ENCODE results near the gene TPH2. TPM values are rescaled to one million over a fixed set of nuclear protein-coding genes. Genes with fewer than 3 reads are reported as not detected.

TPH2 gene
- polyA plus RNA-seq, 2 of the 4 experiments (the other 2 are of a cell fraction), result not detected

GRCh38 chr12:71972441-71973074 lies 33.9 kb downstream of the TPH2 start:
- 9% methylated on average over 4 of the region's 4 CpGs for WGBS (ENCODE audit: missing lambda C conversion rate)
- TF ChIP-seq FOSB (CRISPR knock-in tag; IDR thresholded peaks at IDR 0.05), result no peak
- no peak for TF ChIP-seq ESRRA (IDR thresholded peaks at IDR 0.05; ENCODE audit: borderline replicate concordance, low read length)
- TF ChIP-seq MAX (IDR thresholded peaks at IDR 0.05), result no peak
- FAIRE-seq (no peak), DNase-seq (ENCODE audit: low read depth in 1 of 2, low spot score in 1 of 2) (no peak), ATAC-seq (no peak)
- CTCF ChIA-PET, result no interaction called here
- Histone ChIP-seq H3K4me1 (no peaks in the 10 kb centered on the region), H3K4me3 (no peak overlapping the region), H3K27ac (no peak overlapping the region), H3K9me3 (no peaks in the 10 kb centered on the region), H3K4me2 (no peak overlapping the region)
- POLR2A ChIA-PET, result no interaction called here

- DNase-seq (ENCODE audit: low read depth in 1 of 2, low spot score in 1 of 2) (no peak), FAIRE-seq (no peak), ATAC-seq (no peak)
- TF ChIP-seq CBX2 (IDR thresholded peaks at IDR 0.05; ENCODE audit: borderline replicate concordance, low read depth) (no peak), FOSL2 (IDR thresholded peaks at IDR 0.05) (no peak), FOSL2 (CRISPR knock-in tag; IDR thresholded peaks at IDR 0.05) (no peak), ELK1 (IDR thresholded peaks at IDR 0.05; ENCODE audit: low read depth, low read length) (no peak), JUNB (IDR thresholded peaks at IDR 0.05) (no peak), RARB (CRISPR knock-in tag; IDR thresholded peaks at IDR 0.05) (no peak), POLR2A (IDR thresholded peaks at IDR 0.05; ENCODE audit: low read length) (no peak), PHF8 (IDR thresholded peaks at IDR 0.05; ENCODE audit: borderline replicate concordance, low read depth) (no peak), GATA3 (IDR thresholded peaks at IDR 0.05; ENCODE audit: borderline replicate concordance) (no peak), ZC3H11A (IDR thresholded peaks at IDR 0.05) (no peak), PBX3 (IDR thresholded peaks at IDR 0.05) (no peak), KDM5A (IDR thresholded peaks at IDR 0.05) (no peak), HOXB5 (CRISPR knock-in tag; IDR thresholded peaks at IDR 0.05) (no peak), HMGXB4 (CRISPR knock-in tag; IDR thresholded peaks at IDR 0.05; ENCODE audit: borderline replicate concordance) (no peak), JUN (IDR thresholded peaks at IDR 0.05) (no peak), USF2 (IDR thresholded peaks at IDR 0.05) (no peak)
- Histone ChIP-seq H3K4me2 (no peak overlapping the region), H3K4me1 (no peaks in the 10 kb centered on the region), H3K9me3 (no peaks in the 10 kb centered on the region), H3K4me3 (no peak overlapping the region), H3K27ac (no peak overlapping the region)
- ChIA-PET POLR2A (no interaction called here), CTCF (no interaction called here)
- WGBS (ENCODE audit: missing lambda C conversion rate), result 51% methylated on average over 4 of the region's 4 CpGs
These were observed 35.0 kb downstream of the TPH2 start for GRCh38 chr12:71973687-71974086.

- ATAC-seq, result no peak
- Histone ChIP-seq H3K4me3 (no peak overlapping the region), H3K4me2 (no peak overlapping the region), H3K9me3 (no peaks in the 10 kb centered on the region), H3K4me1 (no peaks in the 10 kb centered on the region), H3K27ac (no peak overlapping the region)
- TF ChIP-seq TFCP2L1 (CRISPR knock-in tag; IDR thresholded peaks at IDR 0.05) (no peak), ZNF302 (CRISPR knock-in tag; IDR thresholded peaks at IDR 0.05) (no peak), MAX (IDR thresholded peaks at IDR 0.05) (no peak), MAFK (IDR thresholded peaks at IDR 0.05; ENCODE audit: partially characterized antibody) (no peak)
- ChIA-PET CTCF (no interaction called here), POLR2A (no interaction called here)
- no peak for FAIRE-seq
- WGBS (ENCODE audit: missing lambda C conversion rate), result 7% methylated on average over 2 of the region's 2 CpGs
- no peak for DNase-seq (ENCODE audit: low read depth in 1 of 2, low spot score in 1 of 2)
These were observed 41.9 kb downstream of the TPH2 start for GRCh38 chr12:71980538-71980937.
